Lung (tissue), 12 donors: Measurements from ENCODE around the gene TRPM4. TPM values are rescaled to one million over a fixed set of nuclear protein-coding genes. Genes with fewer than 3 reads are reported as not detected.

ENCODE experiments used
- ATAC-seq: fragments of 200-7000 bp; cut with Tn5 transposase; one replicate; pipeline ENCODE4 v1.9.1; 2020; ENCODE audit warnings: moderate number of reproducible peaks; ENCODE audit not compliant: insufficient read depth, low FRiP score
- DNase-seq, 3 donors: peaks; one replicate each; pipeline ENCODE4 v3.0.0-alpha.2; 2013 to 2017
- H3K27ac ChIP-seq, 2 donors: one replicate each; pipeline ENCODE4 v1.5.1; 2013; ENCODE audit warnings: mild to moderate bottlenecking in 2 of 2, moderate library complexity in 2 of 2, control low read depth in 1 of 2, inconsistent platforms in 1 of 2, low read depth in 1 of 2, low read length in 1 of 2
- H3K27me3 ChIP-seq, 3 donors: one replicate each; pipeline ENCODE4 v1.5.1; 2013; ENCODE audit warnings: low read length in 2 of 3; ENCODE audit not compliant: control insufficient read depth in 3 of 3, insufficient read depth in 3 of 3
- H3K36me3 ChIP-seq, 4 donors: one replicate each; pipeline ENCODE4 v1.5.1; 2013; ENCODE audit warnings: low read length in 4 of 4, mild to moderate bottlenecking in 1 of 4, moderate library complexity in 1 of 4; ENCODE audit not compliant: control insufficient read depth in 4 of 4, insufficient read depth in 4 of 4
- H3K4me1 ChIP-seq, 5 donors: one replicate each; pipeline ENCODE4 v1.5.1; 2013; ENCODE audit warnings: low read length in 5 of 5, mild to moderate bottlenecking in 2 of 5, moderate library complexity in 1 of 5; ENCODE audit not compliant: control insufficient read depth in 5 of 5, insufficient read depth in 5 of 5
- H3K4me3 ChIP-seq: one replicate; pipeline ENCODE4 v1.5.1; 2013; ENCODE audit warnings: mild to moderate bottlenecking, control low read depth, moderate library complexity
- H3K9ac ChIP-seq, 2 donors: one replicate each; pipeline ENCODE4 v1.5.1; 2013; ENCODE audit warnings: low read length in 2 of 2, control low read depth in 1 of 2; ENCODE audit not compliant: insufficient read depth in 1 of 2
- H3K9me3 ChIP-seq, 4 donors: one replicate each; pipeline ENCODE4 v1.5.1; 2013; ENCODE audit warnings: low read length in 3 of 4, mild to moderate bottlenecking in 1 of 4, moderate library complexity in 1 of 4; ENCODE audit not compliant: control insufficient read depth in 4 of 4, insufficient read depth in 3 of 4
- WGBS, 2 donors: extraction: QIAGEN DNeasy Blood & Tissue Kit; methylation state at CpG; one replicate each; pipeline ENCODE4 v1.1.7; 2013; 5-methylcytosine and 5-hydroxymethylcytosine counted together
- polyA plus RNA-seq, 2 donors: library from polyadenylated mRNA; stranded (reverse); fragments of 200-250 nt; gene quantifications; one replicate each; pipeline ENCODE4 v1.2.1, GENCODE V29; 2013
- total RNA-seq, 2 donors: library from RNA; depleted of rRNA in 1 of 2; stranded (reverse); fragments of >200 nt in 1 of 2; gene quantifications; one replicate each; pipeline ENCODE4 v1.2.1, GENCODE V29; 2014 to 2021
- TF ChIP-seq, protein P1 (sequence below): IDR thresholded peaks from 2 replicates; pipeline ENCODE4 v1.5.1; 2012; ENCODE audit warnings: mild to moderate bottlenecking; ENCODE audit errors: control extremely low read depth, extremely low read depth
- donor health status: control.
- donor health status: control.
- donor health status: Bipolar disorder and iron deficiency.
- donor health status: healthy.
- donor health status: DM: yes; HTN: yes; CAD: no.

The TRPM4 gene
- total and polyA plus RNA-seq, 4 donors: 15.6 to 70.1 (median 22.4) TPM

GRCh38 chr19:49148784-49149651, 8.6 kb upstream of the TRPM4 start:
- H3K27ac ChIP-seq: peak overlapping the region; percentile 83 to 92
- H3K4me3 ChIP-seq: peak overlapping the region; percentile 27
- peak; percentile 84 for ATAC-seq
- H3K9me3 ChIP-seq: peaks cover 0 to under 1% (median 0%) of the 10 kb centered on the region in 4 donors
- TF ChIP-seq, protein P1, sequence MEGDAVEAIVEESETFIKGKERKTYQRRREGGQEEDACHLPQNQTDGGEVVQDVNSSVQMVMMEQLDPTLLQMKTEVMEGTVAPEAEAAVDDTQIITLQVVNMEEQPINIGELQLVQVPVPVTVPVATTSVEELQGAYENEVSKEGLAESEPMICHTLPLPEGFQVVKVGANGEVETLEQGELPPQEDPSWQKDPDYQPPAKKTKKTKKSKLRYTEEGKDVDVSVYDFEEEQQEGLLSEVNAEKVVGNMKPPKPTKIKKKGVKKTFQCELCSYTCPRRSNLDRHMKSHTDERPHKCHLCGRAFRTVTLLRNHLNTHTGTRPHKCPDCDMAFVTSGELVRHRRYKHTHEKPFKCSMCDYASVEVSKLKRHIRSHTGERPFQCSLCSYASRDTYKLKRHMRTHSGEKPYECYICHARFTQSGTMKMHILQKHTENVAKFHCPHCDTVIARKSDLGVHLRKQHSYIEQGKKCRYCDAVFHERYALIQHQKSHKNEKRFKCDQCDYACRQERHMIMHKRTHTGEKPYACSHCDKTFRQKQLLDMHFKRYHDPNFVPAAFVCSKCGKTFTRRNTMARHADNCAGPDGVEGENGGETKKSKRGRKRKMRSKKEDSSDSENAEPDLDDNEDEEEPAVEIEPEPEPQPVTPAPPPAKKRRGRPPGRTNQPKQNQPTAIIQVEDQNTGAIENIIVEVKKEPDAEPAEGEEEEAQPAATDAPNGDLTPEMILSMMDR: no peak
- peaks cover 0 to 16% (median 13%) of the 10 kb centered on the region in 5 donors for H3K4me1 ChIP-seq
- 1 to 3% methylated on average over 46 to 49 of the region's 49 CpGs for WGBS, 2 donors
- peak overlapping the region in 1 of 2 donors; percentile 69 for H3K9ac ChIP-seq
- no peaks in the 10 kb centered on the region for H3K27me3 ChIP-seq
- H3K36me3 ChIP-seq: no peaks in the 10 kb centered on the region
- peak; percentile 97 to 99 (median 99) for DNase-seq

DNA sequence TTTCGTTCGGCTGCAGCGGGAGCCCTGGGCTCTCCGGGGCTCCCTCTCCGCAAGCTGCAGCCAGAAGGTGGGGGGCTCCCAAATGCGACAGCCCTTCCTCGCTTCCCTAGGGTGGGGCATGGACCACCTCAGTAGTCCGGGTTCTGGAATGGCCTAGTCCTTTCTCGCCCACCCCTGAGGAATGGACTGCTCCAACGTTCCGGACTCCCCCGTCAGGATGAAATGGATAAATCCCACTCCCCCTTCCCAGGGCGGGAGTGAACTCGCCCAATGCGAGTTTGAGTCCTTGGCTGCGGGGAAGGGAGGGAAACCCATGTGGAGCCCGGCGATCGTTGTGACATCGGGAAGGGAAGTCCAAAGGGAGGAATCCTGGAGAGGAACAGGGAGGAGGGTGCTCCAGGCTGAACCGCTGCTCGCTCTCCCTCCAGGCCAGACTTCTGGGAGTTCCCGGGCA, 7.9 kb upstream of the TRPM4 start:
- Histone ChIP-seq H3K9me3 (peaks cover 0 to 2% (median 0%) of the 10 kb centered on the region in 4 donors), H3K36me3 (no peaks in the 10 kb centered on the region), H3K27ac (peak overlapping the region; percentile 83 to 92), H3K27me3 (no peaks in the 10 kb centered on the region), H3K4me1 (peaks cover 0 to 17% (median 13%) of the 10 kb centered on the region in 5 donors), H3K9ac (peak overlapping the region; percentile 28 to 69), H3K4me3 (peak overlapping the region; percentile 60)
- peak; percentile 91 to 97 (median 96) for DNase-seq
- TF ChIP-seq, protein P1: no peak
- WGBS, 2 donors: 1% methylated on average over 23 of the region's 23 CpGs
- peak; percentile 49 for ATAC-seq

DNA sequence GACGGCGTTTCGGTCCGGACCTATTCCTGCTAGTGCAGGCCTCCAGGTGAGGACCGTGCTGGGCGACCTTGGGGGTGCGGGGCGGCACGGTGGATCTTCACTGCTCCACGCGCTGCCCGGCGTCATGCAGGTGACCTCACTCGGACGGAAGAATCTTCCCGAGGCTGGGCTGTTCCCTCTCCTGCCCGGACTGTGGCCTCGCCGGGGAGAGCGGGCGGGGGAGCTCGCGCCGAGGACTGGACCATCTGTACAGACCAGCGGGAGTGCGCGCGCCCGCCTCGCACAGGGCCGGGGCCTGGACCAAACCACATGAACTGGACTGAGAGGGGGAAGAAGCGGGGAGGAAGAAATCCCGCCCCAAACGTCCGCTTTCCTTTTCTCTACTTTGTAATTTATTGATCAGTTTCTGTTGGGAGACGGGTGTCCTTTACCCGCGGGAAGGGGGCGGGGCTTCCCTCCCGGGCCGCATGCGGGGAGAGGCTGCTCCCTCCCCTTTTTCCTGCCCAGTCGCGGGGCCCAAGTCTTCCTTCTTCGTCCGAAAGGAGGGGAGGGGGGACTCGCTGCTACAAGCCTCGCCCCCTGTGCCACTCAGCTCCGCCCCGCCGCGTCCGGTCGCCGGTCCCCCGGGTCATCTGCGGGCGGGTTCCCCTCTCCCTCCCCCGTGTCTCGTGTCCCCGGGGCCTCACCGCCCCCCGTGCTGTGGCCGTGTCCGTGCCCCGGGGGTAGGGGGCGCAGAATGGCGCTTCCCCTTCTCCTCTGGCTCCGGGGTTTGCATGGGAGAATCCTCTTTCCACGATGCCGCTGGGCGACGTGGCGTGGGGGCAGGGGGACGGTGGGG, 7.3 kb upstream of the TRPM4 start:
- Histone ChIP-seq H3K27ac (peak overlapping the region; percentile 83 to 92), H3K9ac (peak overlapping the region; percentile 28 to 69), H3K9me3 (peaks cover 0 to 2% (median 0%) of the 10 kb centered on the region in 4 donors), H3K4me3 (peak overlapping the region; percentile 60), H3K27me3 (no peaks in the 10 kb centered on the region), H3K36me3 (no peaks in the 10 kb centered on the region), H3K4me1 (peaks cover 0 to 22% (median 16%) of the 10 kb centered on the region in 5 donors)
- TF ChIP-seq, protein P1: no peak
- peak; percentile 63 for ATAC-seq
- peak; percentile 93 to 96 (median 95) for DNase-seq
- 0 to 1% methylated on average over 66 to 74 of the region's 75 CpGs for WGBS, 2 donors
